ENCODE data around the gene MYO1D.

MYO1D gene

DNA sequence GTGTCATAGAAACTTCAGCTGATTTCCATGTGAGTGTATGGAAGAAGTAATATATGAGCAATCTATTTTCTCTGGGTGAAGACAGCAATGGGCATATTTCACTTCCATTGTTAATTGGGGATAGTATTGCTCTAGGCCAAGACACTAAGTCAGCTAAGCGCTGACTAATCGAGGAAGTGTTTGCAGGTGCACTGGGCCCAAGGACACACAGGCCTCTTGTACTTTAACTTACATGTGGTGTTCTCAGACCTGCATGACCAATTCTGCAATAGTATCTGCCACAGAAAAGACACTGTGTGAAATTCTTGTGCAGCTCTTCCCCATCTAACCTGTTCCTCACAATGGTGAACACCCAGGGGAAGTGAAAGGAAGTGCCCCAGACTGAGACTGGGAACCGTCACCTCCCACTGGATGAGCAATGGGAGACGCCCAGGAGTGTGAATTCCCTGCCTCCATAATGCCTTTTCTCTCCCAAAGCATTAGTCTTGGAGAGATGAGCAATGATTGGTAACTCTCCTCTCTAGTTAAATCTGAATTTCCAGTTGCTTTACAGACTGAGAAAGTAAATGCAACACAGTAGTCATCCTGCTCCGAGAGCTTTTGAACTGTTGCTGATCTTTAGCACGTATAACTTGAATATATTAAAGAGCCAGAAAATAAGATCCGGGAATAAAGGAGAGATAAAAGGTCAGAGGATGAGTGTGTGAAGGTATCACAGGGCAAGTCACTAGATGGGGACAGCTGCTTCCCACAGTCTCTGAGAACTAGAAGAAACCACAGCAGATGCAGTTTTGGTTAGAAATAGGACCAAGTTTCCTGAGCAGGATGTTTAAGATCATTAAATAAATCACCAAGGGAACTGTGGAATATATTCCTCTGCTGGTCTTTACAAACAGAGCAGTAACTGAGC, 307.5 kb downstream of the MYO1D start:
- DNase-seq, result no peak
- peak; percentile 86 for ATAC-seq

DNA sequence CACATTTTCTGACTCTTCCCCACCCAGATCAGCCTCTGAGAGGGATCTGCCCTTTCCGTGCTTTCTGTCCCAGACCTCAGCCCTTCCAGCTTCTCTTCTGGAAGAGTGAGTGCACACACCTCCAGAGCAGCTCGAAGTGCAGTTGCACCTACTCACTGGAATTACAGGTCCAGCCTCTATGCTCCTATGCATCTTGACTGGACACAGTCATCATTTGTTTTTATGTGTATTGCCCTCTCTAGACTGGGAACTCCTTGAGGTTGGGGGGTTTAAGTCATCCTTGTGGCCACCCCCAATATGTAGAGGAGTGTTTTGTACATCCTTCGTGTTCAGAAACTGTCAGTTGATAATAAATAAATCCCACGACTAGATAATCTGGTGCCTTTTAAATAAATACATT, 308.2 kb downstream of the MYO1D start:
- ATAC-seq, result no peak

DNA sequence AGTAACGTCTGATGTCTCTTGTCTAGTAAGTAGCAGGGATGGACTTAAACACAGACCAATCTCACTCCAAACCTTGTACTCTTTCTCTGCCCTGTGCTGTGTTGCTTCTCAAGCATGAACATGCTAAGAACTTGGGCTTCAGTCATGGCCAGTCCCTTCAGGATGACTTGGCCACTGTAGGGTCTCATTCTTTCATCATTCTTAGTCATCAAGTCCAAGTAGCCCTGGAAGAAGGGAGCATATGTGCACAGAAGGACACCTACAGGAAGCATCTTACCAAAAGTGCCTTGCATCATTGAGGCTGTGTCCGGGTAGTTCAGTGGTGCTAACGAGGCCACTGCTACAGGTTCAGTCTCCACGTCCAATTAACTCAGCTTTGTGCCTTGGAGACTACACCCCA, 309.4 kb downstream of the MYO1D start:
- ATAC-seq, result no peak

More for the DNA sequence above, 308.2 kb downstream of the MYO1D start:
- DNase-seq, result no peak

DNA sequence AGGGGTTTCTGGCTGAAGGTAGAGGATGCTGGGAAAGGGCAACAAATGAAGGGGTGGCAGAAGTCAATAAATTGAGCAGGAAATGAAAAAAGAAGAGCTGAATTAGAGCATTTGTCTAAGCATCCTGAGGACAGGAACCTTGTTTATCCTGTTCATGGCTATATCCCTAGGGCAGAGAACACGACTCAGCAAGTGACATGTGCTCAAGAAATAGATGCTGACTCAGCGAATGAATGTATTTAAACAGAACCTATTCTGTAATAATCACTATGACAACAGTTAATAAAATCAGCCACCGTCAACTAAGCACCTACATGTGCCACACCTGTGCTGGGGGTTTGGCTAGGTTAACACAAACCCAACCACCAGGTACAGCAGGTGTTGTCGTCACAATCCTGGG, 309.8 kb downstream of the MYO1D start:
- ATAC-seq, result no peak
- DNase-seq, result no peak

More for the DNA sequence above, 309.4 kb downstream of the MYO1D start:
- no peak for DNase-seq

DNA sequence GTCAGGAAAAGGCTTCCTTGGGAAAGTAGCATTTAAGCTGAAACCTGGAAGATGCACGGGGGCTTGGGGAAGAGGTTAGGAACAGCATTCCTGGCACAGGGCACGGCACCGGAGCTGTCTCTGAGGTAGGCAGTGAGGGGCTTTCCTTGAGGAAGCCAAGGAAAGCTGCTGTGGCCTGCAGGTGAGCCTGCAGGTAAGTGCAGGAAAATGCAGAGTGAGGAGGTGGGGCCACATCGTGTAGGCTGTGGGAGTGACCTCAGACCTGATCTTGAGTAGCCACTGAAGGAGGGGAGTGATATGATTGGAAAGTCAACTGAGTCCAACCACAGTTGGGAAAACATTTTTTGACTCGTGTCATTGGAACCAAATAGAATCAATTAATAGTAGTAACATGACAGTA, 310.6 kb downstream of the MYO1D start:
- ATAC-seq (no peak), DNase-seq (no peak)

DNA sequence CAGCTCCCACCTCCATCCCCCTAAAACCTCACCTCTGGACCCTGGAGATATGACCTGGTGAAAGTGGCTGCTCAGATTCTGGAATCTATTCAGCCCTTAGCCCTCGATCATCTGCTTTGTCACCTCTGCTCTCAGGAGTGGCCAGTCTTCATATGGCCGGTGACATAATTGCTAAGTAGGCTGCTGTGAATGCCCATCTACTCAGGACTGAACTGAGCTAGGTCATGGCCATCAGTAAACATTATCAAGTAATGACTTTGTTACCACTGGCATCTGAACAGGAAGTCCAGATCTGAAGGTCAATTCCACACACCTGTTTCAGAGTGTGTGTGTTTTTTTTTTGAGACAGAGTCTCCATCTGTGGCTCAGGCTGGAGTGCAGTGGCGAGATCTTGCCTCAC, 311.5 kb downstream of the MYO1D start:
- ATAC-seq (no peak), DNase-seq (no peak)

DNA sequence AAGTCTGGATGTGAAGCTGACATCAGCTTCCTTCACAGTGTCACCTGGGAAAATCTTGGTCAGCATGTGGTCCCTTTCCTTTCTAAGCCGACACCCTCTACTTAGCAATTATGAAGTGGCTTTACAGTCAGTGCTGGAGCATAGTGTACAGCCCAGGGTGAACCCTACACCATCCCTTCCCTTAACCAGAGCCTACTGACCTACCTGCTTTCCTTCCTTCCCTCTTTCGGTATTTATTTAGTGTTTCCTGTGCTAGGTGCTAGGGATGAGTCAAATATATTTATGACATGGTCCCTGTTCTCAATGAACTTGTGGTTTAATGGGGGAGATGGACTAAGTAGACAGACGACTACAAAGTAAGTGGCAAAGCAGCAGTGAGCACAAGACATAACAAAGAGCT, 312.6 kb downstream of the MYO1D start:
- DNase-seq, result peak; percentile 14
- peak; percentile 96 for ATAC-seq

DNA sequence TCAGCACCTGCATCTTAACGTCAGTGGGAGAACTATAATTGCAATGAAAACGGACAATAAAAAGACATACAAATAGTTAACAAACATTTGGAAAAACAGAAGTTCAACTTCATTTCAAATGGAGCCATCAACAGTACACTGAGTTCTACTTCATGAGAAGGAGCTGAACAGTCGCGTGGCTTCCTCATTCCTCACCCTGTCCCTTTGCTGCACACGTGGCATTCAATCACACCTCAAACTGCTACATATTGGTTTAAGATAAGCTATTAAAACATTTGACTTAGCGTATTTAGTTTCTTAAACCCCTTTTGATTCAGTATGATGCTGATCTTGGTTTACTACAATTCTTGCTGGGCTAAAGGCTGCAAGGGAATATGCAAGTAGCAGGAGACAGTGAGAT, 313.3 kb downstream of the MYO1D start:
- no peak for DNase-seq
- no peak for ATAC-seq

DNA sequence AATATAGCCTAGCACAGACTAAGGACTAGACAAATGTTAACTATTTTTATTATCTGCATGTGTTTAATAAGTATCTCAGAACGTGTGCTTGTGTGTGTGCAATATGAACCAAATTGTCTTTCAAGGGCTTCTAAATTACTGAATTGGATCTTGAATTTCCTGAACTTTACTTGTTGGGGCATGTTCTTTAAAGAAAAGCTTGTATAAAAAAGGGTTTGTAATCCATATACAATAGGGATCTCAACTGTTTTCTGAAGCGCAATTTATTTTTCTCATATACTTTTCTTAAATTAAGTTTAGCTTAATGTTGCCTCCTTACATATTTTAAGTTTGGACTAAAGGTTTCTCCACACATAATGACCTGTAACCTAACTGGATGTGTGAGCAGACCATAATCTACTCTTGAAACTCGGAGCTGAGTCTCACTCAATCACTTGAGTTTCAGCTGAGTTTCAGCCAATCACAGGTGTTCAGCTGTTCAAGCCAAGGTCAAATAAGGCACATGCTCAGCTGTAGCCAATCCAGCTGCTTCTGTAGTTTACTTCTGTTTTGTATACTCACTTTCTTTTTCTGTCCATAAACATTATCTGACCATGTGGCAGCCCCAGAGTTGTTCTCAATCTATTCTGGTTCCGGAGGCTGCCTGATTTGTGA, 317.8 kb downstream of the MYO1D start:
- ATAC-seq (no peak), DNase-seq (no peak)

DNA sequence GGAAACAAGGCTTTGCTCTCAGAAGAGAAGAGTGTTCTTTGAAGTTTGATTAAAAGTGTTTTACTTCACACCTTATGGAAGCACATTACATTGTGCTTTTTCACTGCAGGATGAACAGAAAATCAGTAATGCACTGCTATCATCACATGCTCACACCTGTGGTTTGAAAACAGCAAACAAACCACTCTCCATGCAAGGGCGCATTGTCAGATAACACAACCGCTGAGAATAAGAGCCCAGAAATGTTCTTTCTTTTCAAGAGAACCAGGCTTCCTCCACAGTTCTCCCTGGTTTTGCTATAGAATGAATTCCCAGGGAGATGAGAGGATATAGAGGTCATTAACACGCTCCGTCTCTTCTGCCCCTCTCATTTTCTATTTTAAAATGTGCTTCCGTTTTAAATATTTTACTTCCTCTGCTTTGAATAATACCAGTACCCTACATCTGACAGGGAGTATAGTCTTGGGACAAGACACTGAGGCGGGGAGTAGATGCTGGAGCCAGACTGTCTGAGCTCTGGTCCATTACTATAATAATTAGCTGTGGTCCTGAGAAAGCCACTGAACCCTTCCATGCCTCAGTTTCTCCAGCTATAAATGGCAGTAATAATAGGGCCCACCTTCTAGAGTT, 318.5 kb downstream of the MYO1D start:
- ATAC-seq (no peak), DNase-seq (no peak)

DNA sequence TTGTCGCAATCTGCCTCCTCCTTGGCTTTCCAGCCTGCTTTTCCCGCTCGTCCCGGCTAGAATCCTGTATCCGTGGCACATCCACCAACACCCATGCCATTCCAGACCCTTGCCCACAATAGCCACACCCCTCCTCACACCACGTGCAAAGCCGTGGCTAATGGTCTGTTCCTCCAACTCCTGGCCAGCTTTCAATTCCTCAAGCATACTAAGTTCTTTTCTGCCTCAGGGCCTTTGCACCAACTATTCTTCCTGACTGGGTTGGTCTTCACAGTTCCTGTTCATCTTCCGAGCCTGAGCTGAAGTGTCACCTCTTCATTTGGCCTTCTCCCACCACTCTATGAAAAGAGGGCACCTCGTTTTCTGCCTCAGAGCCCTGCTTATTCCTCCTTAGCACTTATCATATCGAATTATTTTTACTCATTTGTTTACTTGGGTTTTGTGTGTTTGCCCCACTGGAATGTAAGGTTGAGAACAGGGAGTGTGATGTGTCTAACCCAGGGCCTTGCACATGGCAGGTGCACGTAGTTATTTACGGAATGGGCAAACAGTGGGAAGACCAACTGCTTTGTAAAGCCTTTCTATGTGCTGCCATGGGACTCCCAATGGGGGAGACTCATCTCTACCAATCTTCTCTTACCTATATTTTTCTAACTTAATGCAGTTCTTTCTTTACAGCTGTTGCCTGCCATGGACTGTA, 321.2 kb downstream of the MYO1D start:
- ATAC-seq (no peak), DNase-seq (no peak)

DNA sequence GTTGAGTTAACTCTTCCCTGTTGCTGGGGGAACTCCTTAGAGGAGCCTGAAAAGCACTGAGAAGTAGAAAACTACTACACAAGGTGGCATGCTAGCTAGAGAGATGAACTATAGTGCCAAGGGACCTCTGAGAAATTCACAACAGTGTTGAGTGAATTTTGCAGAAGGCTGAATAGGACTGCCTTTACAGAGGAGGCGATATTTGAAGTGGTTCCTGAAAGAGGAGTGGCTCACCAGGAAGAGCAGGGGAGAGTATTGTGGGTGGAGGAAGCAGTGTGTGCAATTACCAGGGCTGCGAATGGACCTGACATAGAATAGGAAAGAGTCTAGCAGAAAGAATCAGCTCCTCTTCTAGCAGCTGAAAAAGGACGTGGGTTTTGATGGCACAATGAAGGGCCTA, 323.8 kb downstream of the MYO1D start:
- DNase-seq, result no peak
- ATAC-seq, result no peak

DNA sequence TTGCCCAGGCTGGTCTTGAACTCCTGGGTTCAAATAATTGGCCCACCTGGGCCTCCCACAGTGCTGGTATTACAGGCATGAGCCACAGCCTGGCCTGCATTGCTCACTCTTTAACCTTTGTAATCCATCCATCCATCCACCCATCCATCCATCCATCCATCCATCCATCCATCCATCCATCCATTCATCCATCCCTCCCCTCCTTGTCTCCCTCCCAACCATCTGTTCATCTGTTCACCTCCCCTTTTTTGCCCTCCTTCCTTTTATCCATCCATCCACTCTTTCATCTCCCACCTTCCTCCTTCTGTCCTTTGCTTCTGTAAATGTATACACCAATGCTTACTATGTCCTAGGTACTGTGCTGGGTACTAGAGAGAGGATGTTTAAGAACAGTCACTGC, 324.6 kb downstream of the MYO1D start:
- ATAC-seq (no peak), DNase-seq (no peak)

DNA sequence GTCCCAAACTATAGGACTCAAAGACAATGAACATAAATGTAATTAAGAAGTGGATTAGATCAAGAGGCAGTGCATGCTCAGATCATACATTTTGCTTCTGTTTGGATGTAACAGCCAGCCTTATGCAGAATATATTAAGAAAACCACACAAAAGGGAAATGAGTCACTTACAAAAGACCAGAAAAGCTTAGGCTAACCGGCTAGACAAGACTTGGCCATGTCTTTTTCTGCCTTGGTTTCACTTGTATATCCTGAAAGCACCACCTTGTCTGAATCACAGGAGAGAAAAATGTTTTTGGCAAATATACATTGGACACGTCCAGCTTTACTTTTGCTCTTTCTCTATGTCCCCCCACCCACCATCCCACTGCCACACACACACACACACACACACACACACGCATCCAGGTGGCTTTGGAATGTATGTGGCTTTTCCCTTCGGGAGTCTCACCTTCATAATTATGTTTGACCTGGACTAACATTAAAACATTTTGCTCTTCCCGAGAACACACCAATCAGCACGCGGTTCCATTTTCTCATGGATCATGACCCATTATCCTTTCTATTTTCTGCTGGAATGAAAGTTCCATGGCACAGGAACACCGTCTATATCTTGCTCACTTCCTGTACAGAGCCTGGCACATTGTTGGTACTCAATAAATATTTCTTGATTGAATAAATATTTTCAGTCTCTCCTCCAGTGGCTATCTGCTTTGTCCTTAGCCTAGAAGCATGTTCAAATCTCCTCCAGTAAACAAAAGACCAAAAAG, 325.6 kb downstream of the MYO1D start:
- ATAC-seq, result peak; percentile 92
- DNase-seq, result no peak

DNA sequence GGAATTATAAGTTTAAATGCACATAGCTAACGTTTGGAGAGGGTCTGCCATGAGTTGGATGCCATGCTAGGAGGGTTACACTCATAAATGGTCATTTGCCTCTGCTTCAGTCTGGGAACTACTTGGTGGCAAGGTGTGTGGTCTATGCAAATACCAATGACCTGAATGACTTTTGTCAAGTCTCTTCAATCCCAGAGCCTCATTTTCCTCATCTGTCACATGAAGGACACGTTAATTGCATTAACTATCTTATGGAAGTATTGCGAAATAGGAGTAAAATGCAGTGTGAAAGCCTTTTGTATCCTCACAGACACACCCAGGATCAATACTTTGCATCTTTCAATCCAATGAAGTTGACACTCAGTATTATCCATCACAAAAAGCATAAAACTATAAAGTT, 327.4 kb downstream of the MYO1D start:
- ATAC-seq (no peak), DNase-seq (no peak)

DNA sequence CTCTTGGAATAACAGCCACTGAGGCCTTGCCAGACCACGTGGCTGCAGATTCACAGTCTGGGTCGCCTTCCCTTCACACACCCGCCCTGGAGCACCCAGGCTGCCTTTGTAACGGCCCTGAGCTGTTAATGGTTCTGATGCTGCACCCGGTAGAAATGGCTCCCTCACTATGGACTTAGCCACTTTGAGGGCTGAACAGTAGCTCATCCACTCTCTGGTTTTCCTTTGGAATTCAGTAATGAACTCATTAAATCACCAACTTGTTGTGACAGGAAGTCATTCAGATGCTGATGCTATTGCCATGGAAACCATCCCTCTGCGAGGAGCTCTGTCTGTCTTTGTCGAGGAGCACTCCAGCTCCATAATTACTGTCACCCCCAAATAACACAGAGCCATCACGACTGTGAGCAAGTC, 330.9 kb downstream of the MYO1D start:
- no peak for DNase-seq
- ATAC-seq, result no peak

DNA sequence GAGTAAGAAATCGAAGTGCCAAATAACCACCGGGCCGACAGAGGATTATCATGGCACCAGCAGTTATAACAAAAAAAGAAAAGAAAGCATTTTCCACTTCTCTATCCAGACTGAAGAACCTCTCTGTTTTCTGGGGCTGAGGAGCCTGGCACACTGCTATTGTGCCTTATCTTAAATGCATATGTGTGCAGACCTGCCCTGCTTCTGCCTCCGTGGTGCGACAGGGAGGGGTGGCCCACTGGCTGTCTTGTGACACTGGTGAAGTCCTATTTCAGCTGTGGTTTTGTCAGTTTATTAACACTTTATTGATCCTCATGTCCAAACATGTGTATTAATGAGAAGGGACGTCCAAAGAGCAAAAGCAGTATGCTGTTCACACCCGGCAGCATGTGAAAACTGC, 334.7 kb downstream of the MYO1D start:
- no peak for ATAC-seq
- DNase-seq, result no peak

DNA sequence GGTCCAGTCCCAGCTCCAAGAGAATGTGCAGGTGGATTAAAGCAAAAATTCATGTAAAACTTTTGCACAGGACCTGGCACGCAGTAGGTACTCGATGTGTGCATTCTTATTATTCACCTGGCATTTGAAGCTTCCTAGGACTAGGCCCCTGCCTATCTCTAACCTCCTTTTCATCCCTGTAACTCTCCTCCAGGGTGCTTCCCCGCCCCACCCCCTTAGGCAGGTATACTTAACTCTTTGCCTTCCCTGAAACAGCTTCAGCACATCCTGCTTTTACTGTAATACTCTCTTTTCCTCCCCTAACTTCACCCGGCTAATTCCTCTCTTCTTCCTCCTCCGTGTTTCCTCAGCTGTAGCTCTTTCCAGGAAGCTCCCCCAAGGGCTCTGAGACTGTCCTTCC, 335.3 kb downstream of the MYO1D start:
- no peak for DNase-seq
- ATAC-seq, result no peak

DNA sequence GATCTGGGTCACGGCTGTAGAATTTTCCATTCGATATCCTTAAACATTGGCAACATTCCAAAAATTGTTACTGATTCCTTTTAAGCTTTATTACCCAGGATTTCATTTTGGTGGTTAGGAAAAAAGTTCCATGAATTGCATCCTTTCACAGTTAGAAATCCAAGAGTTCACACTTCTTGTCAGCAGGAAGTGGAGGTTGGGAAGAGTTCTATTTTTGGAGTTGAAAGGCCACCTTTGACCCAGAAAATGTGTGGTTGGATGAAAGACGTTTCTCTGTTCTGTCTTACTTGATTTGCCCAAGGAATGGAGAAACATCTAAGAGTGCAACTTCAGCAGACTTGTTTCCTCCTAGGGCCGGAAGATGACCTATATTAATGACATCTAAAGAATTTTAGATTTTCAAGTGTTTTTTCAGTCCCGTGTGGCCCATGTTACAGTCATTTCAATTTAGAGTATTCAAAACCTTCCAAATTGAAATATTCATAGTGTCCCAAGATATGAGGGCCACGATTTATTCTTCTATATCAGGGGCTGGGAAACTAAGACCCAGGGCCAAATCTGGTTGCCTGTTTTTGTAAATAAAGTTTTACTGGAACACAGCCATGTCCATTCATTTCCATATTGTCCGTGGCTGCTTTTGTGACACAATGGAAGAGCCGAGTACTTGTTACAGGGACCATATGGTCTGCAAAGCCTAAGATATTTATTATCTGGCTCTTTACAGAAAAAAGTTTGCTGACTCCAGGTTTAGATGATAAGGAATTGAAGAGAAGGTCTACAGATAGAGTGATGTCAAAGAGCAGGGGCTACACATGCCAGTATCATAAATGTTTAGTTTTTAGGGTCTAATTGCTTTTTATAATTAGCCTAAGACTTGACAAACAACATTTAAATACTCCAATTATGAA, 339.9 kb downstream of the MYO1D start:
- no peak for DNase-seq
- ATAC-seq, result no peak

DNA sequence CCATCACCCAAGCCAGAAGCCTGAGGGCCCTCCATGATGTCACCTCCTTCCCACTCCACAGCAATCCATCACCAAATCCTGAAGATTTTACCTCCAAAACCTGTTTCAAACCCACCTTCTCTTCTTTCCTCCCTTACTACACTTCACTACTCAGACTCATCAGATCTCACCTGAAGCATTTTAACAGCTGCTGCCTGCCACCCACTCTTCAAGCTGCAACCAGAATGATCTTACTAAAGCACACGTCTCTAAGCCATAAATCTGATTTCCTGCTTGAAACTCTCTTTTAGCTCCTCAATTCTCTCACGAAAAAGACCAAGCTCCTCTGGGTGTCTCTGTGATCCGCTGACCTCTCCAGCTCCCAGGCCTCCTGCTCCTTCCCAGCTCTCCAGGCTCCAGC, 343.6 kb downstream of the MYO1D start:
- no peak for DNase-seq
- no peak for ATAC-seq

DNA sequence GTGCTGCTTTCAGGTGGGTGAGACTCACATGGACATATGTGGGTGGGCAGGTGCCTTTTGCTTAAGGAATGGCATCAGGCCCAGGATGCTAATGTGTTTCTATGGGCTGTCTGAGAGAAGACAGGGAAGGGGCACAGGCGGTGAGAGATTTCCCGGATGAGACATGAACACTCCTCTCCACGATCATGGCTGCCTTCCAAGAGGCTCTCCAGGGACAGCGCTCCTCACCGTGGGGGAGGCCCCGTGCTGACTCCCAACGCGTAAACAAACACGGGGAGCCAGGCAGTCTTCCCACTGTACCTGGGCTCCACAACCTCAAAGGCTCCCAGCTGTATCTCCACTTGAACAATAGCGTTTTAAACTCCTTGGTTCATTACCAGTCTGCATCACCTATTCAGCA, 347.3 kb downstream of the MYO1D start:
- DNase-seq, result no peak
- no peak for ATAC-seq
